Heart left ventricle (tissue), 16 donors: ENCODE data around the gene SLC5A2. TPM values are rescaled to one million over a fixed set of nuclear protein-coding genes. Genes with fewer than 3 reads are reported as not detected.

Experiments used
- ATAC-seq, 4 donors: fragments of 200-7000 bp; cut with Tn5 transposase; one replicate each; pipeline ENCODE4 v1.9.1; 2020 to 2022; ENCODE audit warnings: moderate library complexity in 4 of 4, mild to moderate bottlenecking in 3 of 4, moderate number of reproducible peaks in 1 of 4
- DNase-seq, 5 donors: peaks; one replicate each; pipeline ENCODE4 v3.0.0-alpha.2; 2020
- H3K27ac ChIP-seq, 12 donors: fragments of 200-600 bp; sonication (generic) in 4 of 12; one replicate each; pipeline versions ENCODE4 v1.5.0 to v1.8.0; 2016 to 2022; ENCODE audit warnings: mild to moderate bottlenecking in 2 of 12
- H3K27me3 ChIP-seq, 9 donors: fragments of 200-600 bp; sonication (generic) in 2 of 9; one replicate each; pipeline versions ENCODE4 v1.5.1 to v1.8.0; 2016 to 2022; ENCODE audit warnings: mild to moderate bottlenecking in 3 of 9
- H3K36me3 ChIP-seq, 9 donors: fragments of 200-600 bp; sonication (generic) in 2 of 9; one replicate each; pipeline versions ENCODE4 v1.5.0 to v1.8.0; 2018 to 2022; ENCODE audit warnings: mild to moderate bottlenecking in 2 of 9
- H3K4me1 ChIP-seq, 12 donors: fragments of 200-600 bp; sonication (generic) in 4 of 12; one replicate each; pipeline versions ENCODE4 v1.5.0 to v1.8.0; 2016 to 2022; ENCODE audit warnings: mild to moderate bottlenecking in 3 of 12
- H3K4me3 ChIP-seq, 12 donors: fragments of 200-600 bp; sonication (generic) in 4 of 12; one replicate each; pipeline versions ENCODE4 v1.5.0 to v1.8.0; 2017 to 2022; ENCODE audit warnings: mild to moderate bottlenecking in 9 of 12, moderate library complexity in 4 of 12
- H3K9me3 ChIP-seq, 12 donors: fragments of 200-600 bp; sonication (generic) in 4 of 12; one replicate each; pipeline versions ENCODE4 v1.5.0 to v1.8.0; 2016 to 2022; ENCODE audit warnings: mild to moderate bottlenecking in 1 of 12
- CTCF ChIP-seq, 12 donors: fragments of 200-600 bp; sonication (generic) in 4 of 12; IDR thresholded peaks; one replicate each; pipeline versions ENCODE4 v1.5.0 to v1.8.0; 2018 to 2022; ENCODE audit warnings: antibody characterized with exemption in 12 of 12, mild to moderate bottlenecking in 5 of 12
- POLR2A ChIP-seq, 2 donors: fragments of 450-650 bp; IDR thresholded peaks; one replicate each; pipeline ENCODE4 v1.6.1; 2017; ENCODE audit warnings: antibody characterized with exemption in 2 of 2, mild to moderate bottlenecking in 2 of 2, moderate library complexity in 2 of 2
- WGBS, 4 donors: extraction: QIAGEN DNeasy Blood & Tissue Kit in 2 of 4; methylation state at CpG; one replicate each; pipeline versions ENCODE4 v1.1.5 to v1.1.7; 2013 to 2018; 5-methylcytosine and 5-hydroxymethylcytosine counted together
- intact Hi-C, 10 donors: fragments of 100-400 bp; cut with DNase I; formaldehyde crosslinking; loops; one replicate each; pipeline versions ENCODE4 v1.11.1 to v1.14.2; 2022
- polyA plus RNA-seq, 2 donors: library from polyadenylated mRNA; stranded (reverse); fragments of 200-250 nt; gene quantifications; one replicate each; pipeline ENCODE4 v1.2.3, GENCODE V29; 2013
- total RNA-seq, 9 donors: library from RNA; depleted of rRNA in 2 of 9; stranded (reverse); fragments of >200 nt in 2 of 9; fragmentation: NEBNext Ultra II Directional in 3 of 9; extraction: Animal tissue kit (Norgen Biotek cat#: 25700) in 3 of 9; gene quantifications; one replicate each; pipeline versions ENCODE4 v1.1.0 to v1.2.4, GENCODE V29; 2016 to 2023
- donor health status: ischemic (EF 13 %, LVEDD 7.1; RV severe dilation, severe dysfunction).
- donor health status: healthy with polysubstance abuse.
- donor health status: DM: no; HTN: yes; CAD: no.
- donor health status: DM: no; HTN: no; CAD: no.
- donor health status: ischemic (EF 25% LVEDD 6.9; RV normal size, moderate dysfunction).
- donor health status: ischemic (EF 25% LVEDD 5.7; RV mildly dilated, moderate dysfunction).
- donor health status: healthy.
- donor health status: DM: yes; HTN: yes; CAD: no.
- donor health status: ischemic (EF 35%, LVEDD 5.7; RV mildly dilated, moderate dysfunction).
- donor health status: nonischemic (EF 11% LVEDD 7.7; RV severe dilation, severe dysfunction).
- donor health status: DM: yes; HTN: yes; CAD: no.
- donor health status: PGD.
- donor health status: ischemic (EF 29% LVEDD 5.4; RV normal size, mild dysfunction).
- donor health status: nonischemic (EF 23%, LVEDD 6.1; RV moderate dilation, normal function).

The SLC5A2 gene
- total and polyA plus RNA-seq, 11 donors = 0.08 to 0.76 TPM; not detected in 9

GRCh38 chr16:31488468-31489297, 5.8 kb downstream of the SLC5A2 start:
- H3K4me1 ChIP-seq = peaks cover 8 to 22% (median 17%) of the 10 kb centered on the region in 12 donors
- peak in 1 of 5 donors; percentile 72 for DNase-seq
- H3K27me3 ChIP-seq = peaks cover 0 to 23% (median 7%) of the 10 kb centered on the region in 9 donors
- peaks cover 0 to 40% (median 32%) of the 10 kb centered on the region in 9 donors for H3K36me3 ChIP-seq
- WGBS, 4 donors = 33 to 60% (median 43%) methylated on average over 35 to 77 of the region's 77 CpGs
- peak overlapping the region in 10 of 12 donors; percentile 54 to 68 (median 60) for H3K4me3 ChIP-seq
- intact Hi-C loops = loop anchor here in 1 of 10 donors (10.0 kb wide), 1 partner anchor 216 kb away; no protein-coding TSS in a partner anchor
- no peaks in the 10 kb centered on the region for H3K9me3 ChIP-seq
- H3K27ac ChIP-seq = no peak overlapping the region
- no peak for TF ChIP-seq POLR2A (IDR thresholded peaks at IDR 0.05)
- TF ChIP-seq CTCF (IDR thresholded peaks at IDR 0.05) = no peak
- ATAC-seq = peak in 2 of 4 donors; percentile 8 to 27

- Histone ChIP-seq H3K36me3 (peaks cover 0 to 45% (median 37%) of the 10 kb centered on the region in 9 donors), H3K4me1 (peaks cover 8 to 22% (median 17%) of the 10 kb centered on the region in 12 donors), H3K4me3 (no peak overlapping the region), H3K27ac (no peak overlapping the region), H3K27me3 (peaks cover 0 to 23% (median 7%) of the 10 kb centered on the region in 9 donors), H3K9me3 (no peaks in the 10 kb centered on the region)
- 85 to 94% (median 89%) methylated on average over 7 of the region's 7 CpGs for WGBS, 4 donors
- intact Hi-C loops = loop anchor here in 1 of 10 donors (10.0 kb wide), 1 partner anchor 216 kb away; no protein-coding TSS in a partner anchor
- no peak for DNase-seq
- peak in 2 of 4 donors; percentile 1 to 2 for ATAC-seq
- TF ChIP-seq POLR2A (IDR thresholded peaks at IDR 0.05) = no peak
These were observed 6.3 kb downstream of the SLC5A2 start for GRCh38 chr16:31489298-31489564.

GRCh38 chr16:31489616-31490584, 7.0 kb downstream of the SLC5A2 start:
- Histone ChIP-seq H3K9me3 (no peaks in the 10 kb centered on the region), H3K36me3 (peaks cover 0 to 52% (median 44%) of the 10 kb centered on the region in 9 donors), H3K4me1 (peaks cover 8 to 22% (median 17%) of the 10 kb centered on the region in 12 donors), H3K27ac (no peak overlapping the region), H3K27me3 (peaks cover 0 to 23% (median 7%) of the 10 kb centered on the region in 9 donors), H3K4me3 (no peak overlapping the region)
- WGBS, 4 donors = 88 to 92% (median 89%) methylated on average over 18 to 22 of the region's 22 CpGs
- ATAC-seq (peak in 2 of 4 donors; percentile 2 to 5), DNase-seq (no peak)
- intact Hi-C loops = loop anchor here in 1 of 10 donors (10.0 kb wide), 1 partner anchor 215 kb away; no protein-coding TSS in a partner anchor
- TF ChIP-seq POLR2A (IDR thresholded peaks at IDR 0.05) (no peak), CTCF (IDR thresholded peaks at IDR 0.05) (no peak)

- H3K36me3 ChIP-seq = peaks cover 2 to 72% (median 63%) of the 10 kb centered on the region in 9 donors
These were observed 9.0 kb downstream of the SLC5A2 start for GRCh38 chr16:31491778-31492418.

More at GRCh38 chr16:31491778-31492418, 9.0 kb downstream of the SLC5A2 start:
- WGBS, 4 donors = 94 to 97% (median 96%) methylated on average over 8 of the region's 8 CpGs
- Histone ChIP-seq H3K9me3 (no peaks in the 10 kb centered on the region), H3K4me3 (no peak overlapping the region), H3K4me1 (peaks cover 8 to 20% (median 17%) of the 10 kb centered on the region in 12 donors), H3K27me3 (peaks cover 0 to 12% (median 3%) of the 10 kb centered on the region in 9 donors), H3K27ac (no peak overlapping the region)
- intact Hi-C loops = no loop called here
- DNase-seq (no peak), ATAC-seq (no peak)
- no peak for TF ChIP-seq POLR2A (IDR thresholded peaks at IDR 0.05)
- no peak for TF ChIP-seq CTCF (IDR thresholded peaks at IDR 0.05)
